SK-N-MC (cell line): ENCODE measurements around the gene TMEM30B.

Experiments used
- DNase-seq: peaks from one replicate; pipeline ENCODE4 v3.0.0-alpha.2; 2011; ENCODE audit warnings: low read depth, low spot score
- H3K27ac ChIP-seq: fragments of 200-600 bp; sonication (generic); 2 replicates; pipeline ENCODE4 v1.5.1; 2016; ENCODE audit warnings: mixed run types
- H3K36me3 ChIP-seq: fragments of 200-600 bp; sonication (generic); 2 replicates; pipeline ENCODE4 v1.6.1; 2017; ENCODE audit warnings: antibody characterized with exemption, low read length, mixed read lengths; ENCODE audit not compliant: insufficient read depth
- H3K4me3 ChIP-seq: fragments of 200-600 bp; sonication (generic); 2 replicates; pipeline ENCODE4 v1.5.1; 2016
- H3K9ac ChIP-seq: fragments of 200-600 bp; sonication (generic); 2 replicates; pipeline ENCODE4 v1.8.0; 2017; ENCODE audit warnings: mixed run types, mixed read lengths; ENCODE audit not compliant: insufficient read length
- H3K9me3 ChIP-seq: fragments of 200-600 bp; sonication (generic); 2 replicates; pipeline ENCODE4 v1.6.1; 2017; ENCODE audit warnings: low read depth, mild to moderate bottlenecking, antibody characterized with exemption, low read length, moderate library complexity, mixed read lengths
- EZH2 ChIP-seq: fragments of 200-600 bp; sonication (generic); IDR thresholded peaks from one replicate; pipeline ENCODE4 v1.6.1; 2017; ENCODE audit warnings: antibody characterized with exemption
- FOXP2 ChIP-seq: optimal IDR thresholded peaks from 2 replicates; pipeline ENCODE3; 2011; ENCODE audit warnings: mild to moderate bottlenecking, moderate library complexity; ENCODE audit not compliant: insufficient read depth; ENCODE audit errors: extremely low read length, control extremely low read depth
- POLR2AphosphoS5 ChIP-seq: IDR thresholded peaks from 2 replicates; pipeline ENCODE4 v1.6.1; 2012; ENCODE audit warnings: mild to moderate bottlenecking, low read depth, low read length, borderline replicate concordance

Gene TMEM30B

DNA sequence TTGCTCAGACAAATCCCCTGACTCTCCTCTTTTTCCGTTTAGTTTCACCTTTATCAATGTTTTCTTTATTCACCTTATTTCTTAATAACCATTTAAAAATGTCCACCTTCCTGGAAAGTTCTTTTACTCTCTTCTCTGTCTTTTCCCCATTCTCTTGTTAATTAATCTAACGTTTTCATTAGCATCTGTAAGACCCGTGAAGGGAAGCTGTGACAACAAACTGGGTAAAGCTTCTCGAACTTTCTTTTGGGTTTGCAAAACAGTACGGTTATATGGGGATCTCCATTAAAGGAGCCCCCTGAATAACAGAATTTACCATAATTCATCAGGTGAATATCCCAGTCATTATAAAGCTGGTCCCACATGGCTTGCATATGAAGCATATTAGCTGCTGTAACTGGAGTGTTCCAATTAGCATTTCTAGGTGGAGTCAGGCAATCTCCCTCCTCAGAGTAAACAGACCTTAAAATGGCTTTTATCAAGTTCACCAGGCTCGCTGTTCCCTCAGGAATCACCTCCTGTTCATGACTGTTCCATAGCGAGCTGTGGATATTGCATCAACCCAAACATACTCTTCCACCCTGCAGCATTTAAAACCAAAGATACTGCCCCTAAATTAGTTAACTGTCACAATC is 42.4 kb downstream of the TMEM30B start:
- Histone ChIP-seq H3K9ac (no peak overlapping the region), H3K27ac (no peak overlapping the region)

GRCh38 chr14:61234215-61234916 is 46.8 kb downstream of the TMEM30B start:
- Histone ChIP-seq H3K9ac (no peak overlapping the region), H3K27ac (no peak overlapping the region), H3K9me3 (no peaks in the 10 kb centered on the region), H3K4me3 (no peak overlapping the region), H3K36me3 (no peaks in the 10 kb centered on the region)
- no peak for DNase-seq
- TF ChIP-seq POLR2AphosphoS5 (no peak), FOXP2 (no peak), EZH2 (no peak)

More for the DNA sequence above, 42.4 kb downstream of the TMEM30B start:
- TF ChIP-seq EZH2 (no peak), FOXP2 (no peak), POLR2AphosphoS5 (no peak)
- Histone ChIP-seq H3K36me3 (no peaks in the 10 kb centered on the region), H3K4me3 (no peak overlapping the region), H3K9me3 (no peaks in the 10 kb centered on the region)
- DNase-seq: no peak

DNA sequence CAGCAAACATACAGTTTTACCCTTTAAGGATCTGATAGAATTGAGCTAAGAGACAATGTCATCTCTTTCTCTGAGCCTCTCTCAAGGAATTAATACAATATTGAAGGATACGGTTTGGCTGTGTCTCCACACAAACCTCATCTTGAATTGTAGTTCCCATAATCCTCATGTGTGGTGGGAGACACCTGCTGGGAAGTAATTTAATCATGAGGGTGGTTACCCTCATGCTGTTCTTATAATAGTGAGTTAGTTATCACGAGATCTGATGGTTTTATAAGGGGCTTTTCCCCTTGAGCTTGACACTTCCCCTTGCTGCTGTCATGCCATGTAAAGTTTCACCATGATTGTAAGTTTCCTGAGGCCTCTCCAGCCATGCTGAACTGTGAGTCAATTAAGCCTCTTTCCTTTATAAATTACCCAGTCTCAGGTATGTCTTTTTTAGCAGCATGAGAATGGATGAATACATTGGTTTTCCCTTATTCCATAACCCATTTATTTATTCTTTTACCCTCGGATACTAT is 47.6 kb downstream of the TMEM30B start:
- no peak for DNase-seq
- TF ChIP-seq POLR2AphosphoS5: no peak
- TF ChIP-seq EZH2: no peak
- no peak for TF ChIP-seq FOXP2
- H3K9ac ChIP-seq: no peak overlapping the region

GRCh38 chr14:61231810-61232209 is 49.3 kb downstream of the TMEM30B start:
- H3K9ac ChIP-seq: no peak overlapping the region
- H3K4me3 ChIP-seq: no peak overlapping the region
- DNase-seq: no peak
- no peaks in the 10 kb centered on the region for H3K9me3 ChIP-seq
- no peak overlapping the region for H3K27ac ChIP-seq
- no peaks in the 10 kb centered on the region for H3K36me3 ChIP-seq
- no peak for TF ChIP-seq FOXP2
- TF ChIP-seq POLR2AphosphoS5: no peak
- no peak for TF ChIP-seq EZH2

More for the DNA sequence above, 47.6 kb downstream of the TMEM30B start:
- H3K27ac ChIP-seq: no peak overlapping the region
- no peak overlapping the region for H3K4me3 ChIP-seq
- H3K9me3 ChIP-seq: no peaks in the 10 kb centered on the region
- H3K36me3 ChIP-seq: no peaks in the 10 kb centered on the region

GRCh38 chr14:61229981-61230380 is 51.2 kb downstream of the TMEM30B start:
- TF ChIP-seq EZH2 (no peak), POLR2AphosphoS5 (no peak), FOXP2 (no peak)
- Histone ChIP-seq H3K27ac (no peak overlapping the region), H3K9ac (no peak overlapping the region), H3K4me3 (no peak overlapping the region), H3K9me3 (no peaks in the 10 kb centered on the region), H3K36me3 (no peaks in the 10 kb centered on the region)
- no peak for DNase-seq

DNA sequence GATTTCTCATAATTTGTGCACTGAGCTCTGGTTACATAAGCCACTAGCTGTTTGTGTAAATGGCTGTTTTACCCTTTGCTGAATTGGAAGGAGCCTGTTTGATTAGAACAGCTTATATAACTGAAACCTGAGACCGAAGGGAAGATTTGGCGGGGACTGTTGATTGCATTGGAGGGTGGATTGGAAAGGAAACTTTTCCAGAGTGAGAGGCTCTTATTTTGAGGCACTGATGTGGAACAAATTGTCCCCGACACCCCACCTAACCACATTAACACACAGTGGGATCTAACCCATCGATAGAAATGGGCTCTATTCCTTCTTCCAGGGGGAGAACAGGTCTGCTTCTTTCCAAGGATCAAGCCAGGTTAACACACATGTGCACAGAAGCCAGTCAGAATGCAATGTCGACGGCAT is 51.7 kb downstream of the TMEM30B start:
- no peak overlapping the region for H3K4me3 ChIP-seq
- no peaks in the 10 kb centered on the region for H3K36me3 ChIP-seq
- no peak overlapping the region for H3K9ac ChIP-seq
- H3K27ac ChIP-seq: no peak overlapping the region
- no peak for DNase-seq
- no peaks in the 10 kb centered on the region for H3K9me3 ChIP-seq
- no peak for TF ChIP-seq POLR2AphosphoS5
- no peak for TF ChIP-seq EZH2

DNA sequence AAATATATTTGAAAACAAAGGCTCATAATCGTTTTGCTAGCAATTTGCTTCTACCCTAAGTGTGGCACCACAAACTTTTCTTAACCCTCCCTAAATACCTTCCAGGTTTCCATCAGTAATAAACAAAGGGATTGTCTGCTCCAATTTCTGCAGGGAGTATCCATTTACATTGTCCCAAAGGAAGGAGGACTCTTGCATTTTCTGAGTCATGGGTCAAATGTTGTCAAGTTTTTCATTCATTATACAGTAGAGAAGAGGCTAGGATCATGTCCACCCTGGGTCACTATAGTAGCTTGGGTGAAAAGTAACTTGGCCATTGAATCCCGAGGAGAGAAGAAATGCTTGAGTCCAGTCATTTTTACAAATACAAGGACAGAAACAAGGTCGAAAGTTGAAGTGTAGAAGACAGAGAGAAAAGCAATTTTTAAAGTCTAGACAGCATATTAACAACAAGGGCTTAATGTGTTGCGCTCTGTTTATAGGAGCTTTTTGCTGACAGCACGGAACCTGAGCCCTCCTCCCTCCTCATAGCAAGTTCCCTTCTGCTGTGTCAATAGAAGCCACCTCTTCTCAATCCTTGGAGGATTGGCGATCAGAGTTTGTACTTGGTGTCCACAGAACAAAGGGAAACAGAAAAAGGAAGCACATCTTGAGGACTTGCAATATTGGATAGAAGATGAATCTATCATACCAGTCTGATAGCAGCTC is 53.1 kb downstream of the TMEM30B start:
- Histone ChIP-seq H3K9ac (no peak overlapping the region), H3K36me3 (no peaks in the 10 kb centered on the region), H3K9me3 (no peaks in the 10 kb centered on the region), H3K27ac (0 out of 2 replicates have a peak overlapping the region, but pooled peaks have one; percentile 14), H3K4me3 (0 out of 2 replicates have a peak overlapping the region, but pooled peaks have one; percentile 17)
- no peak for DNase-seq
- TF ChIP-seq FOXP2 (no peak), EZH2 (no peak), POLR2AphosphoS5 (no peak)
